Right ventricle myocardium inferior (tissue), 1 donor: ENCODE measurements around the gene ABCD1. TPM values are rescaled to one million over a fixed set of nuclear protein-coding genes. Genes with fewer than 3 reads are reported as not detected.
"Not testable (repeated sequence)": the region's sequence is repeated elsewhere in the genome, so short reads cannot be mapped to it uniquely, and the experiment has no call there.

Experiments used
- ATAC-seq: fragments of 200-7000 bp; cut with Tn5 transposase; one replicate; pipeline ENCODE4 v1.9.1; 2020; ENCODE audit warnings: mild to moderate bottlenecking, moderate library complexity
- DNase-seq: peaks from one replicate; pipeline ENCODE4 v3.0.0; 2021; ENCODE audit errors: missing footprints
- intact Hi-C: fragments of 100-400 bp; cut with DNase I; formaldehyde crosslinking; loops from one replicate; pipeline ENCODE4 v1.11.0; 2022
- total RNA-seq: library from RNA; stranded (reverse); fragmentation: NEBNext Ultra II Directional; extraction: Animal tissue kit (Norgen Biotek cat#: 25700); gene quantifications from one replicate; pipeline ENCODE4 v1.2.1, GENCODE V29; 2021
- donor health status: DM: no; HTN: yes; CAD: no; lungs with severe emphysema.

ABCD1 gene
- total RNA-seq, 1 donor from 2014 or later: 16.4 TPM

DNA sequence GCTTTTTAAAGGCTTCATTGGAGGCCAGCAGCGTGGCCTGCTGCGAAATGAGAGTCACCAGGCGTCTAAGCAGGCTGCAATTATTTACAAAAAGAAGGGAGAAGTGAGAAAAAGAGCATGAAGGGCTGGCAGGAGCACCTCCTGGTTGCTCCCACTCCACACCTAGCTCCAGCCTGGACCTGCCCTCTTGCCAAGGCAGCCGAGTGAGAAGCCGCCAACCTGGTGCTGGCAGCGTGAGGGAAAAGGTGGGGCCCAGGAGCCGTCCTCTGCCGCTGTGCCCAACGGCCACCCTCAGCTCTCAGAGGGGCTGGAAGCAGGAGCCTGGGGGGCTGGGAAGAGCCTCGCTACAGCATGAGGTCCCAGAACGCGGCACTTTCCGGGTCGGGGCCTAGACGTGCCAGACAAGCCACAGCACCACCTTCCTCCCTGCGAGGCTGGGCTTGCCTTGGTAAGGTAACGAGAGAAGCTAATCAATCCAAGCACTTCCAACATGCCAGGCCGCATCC, 20.6 kb upstream of the ABCD1 start:
- intact Hi-C loops: no loop called here
- DNase-seq (no peak), ATAC-seq (no peak)

GRCh38 chrX:153704631-153705402, 19.8 kb upstream of the ABCD1 start:
- intact Hi-C loops, DNase-seq: not testable (repeated sequence)
- peak; percentile 3 for ATAC-seq

GRCh38 chrX:153705403-153706060, 19.1 kb upstream of the ABCD1 start:
- intact Hi-C loops, DNase-seq: not testable (repeated sequence)
- ATAC-seq: peak; percentile 58

GRCh38 chrX:153706799-153707198, 17.9 kb upstream of the ABCD1 start:
- ATAC-seq (peak; percentile 35), DNase-seq (no peak)
- intact Hi-C loops: no loop called here

GRCh38 chrX:153707406-153707805, 17.2 kb upstream of the ABCD1 start:
- DNase-seq (no peak), ATAC-seq (no peak)
- intact Hi-C loops: no loop called here

DNA sequence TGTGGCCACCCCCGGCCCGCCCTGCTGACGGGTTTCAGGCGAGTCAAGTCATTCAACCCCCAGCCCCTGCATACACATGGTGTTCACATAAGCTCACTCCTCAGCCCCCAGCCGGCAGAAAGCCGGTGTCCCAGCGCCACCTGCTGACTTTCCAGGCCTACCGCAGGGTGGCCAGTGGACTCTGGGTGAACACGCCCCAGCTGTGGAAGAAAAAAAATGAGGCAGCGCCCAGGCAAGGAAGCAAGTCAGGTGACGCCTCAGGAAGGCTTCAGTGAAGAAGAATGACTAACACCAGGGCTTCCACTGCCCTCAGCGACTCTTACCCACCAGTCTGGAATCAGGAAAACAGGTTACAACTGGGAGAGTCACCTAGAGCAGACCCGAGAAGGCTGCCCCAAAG, 16.2 kb upstream of the ABCD1 start:
- intact Hi-C loops: loop anchor here (2.0 kb wide), 1 partner anchor 20 kb away; no protein-coding TSS in a partner anchor
- no peak for DNase-seq
- peak; percentile 76 for ATAC-seq

GRCh38 chrX:153709726-153710674, 14.7 kb upstream of the ABCD1 start:
- intact Hi-C loops: loop anchor here (2.0 kb wide), 1 partner anchor 21 kb away; no protein-coding TSS in a partner anchor
- no peak for ATAC-seq
- no peak for DNase-seq

DNA sequence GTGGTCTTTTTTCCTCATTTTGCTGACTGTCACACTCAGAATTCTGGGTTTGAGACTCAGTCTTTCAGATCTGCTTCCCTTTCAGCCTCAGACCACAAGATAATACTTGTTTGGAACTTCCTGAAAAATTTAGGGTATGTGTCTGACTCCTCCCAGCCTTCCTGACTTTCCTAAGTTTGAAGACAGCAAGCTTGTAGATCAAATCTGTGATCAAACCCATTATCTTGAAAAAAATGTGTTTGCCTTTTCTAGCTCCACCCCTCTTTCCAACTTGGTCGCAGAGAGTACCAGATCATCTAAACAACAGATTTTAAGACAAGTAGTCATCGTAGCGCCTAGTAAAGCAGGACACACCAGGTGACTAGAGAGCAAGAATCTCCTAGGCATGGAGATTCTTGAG, 10.4 kb upstream of the ABCD1 start:
- ATAC-seq: no peak
- DNase-seq: no peak
- intact Hi-C loops: no loop called here

- intact Hi-C loops: no loop called here
- no peak for ATAC-seq
- no peak for DNase-seq
Measured at GRCh38 chrX:153717445-153717844, 7.2 kb upstream of the ABCD1 start.

DNA sequence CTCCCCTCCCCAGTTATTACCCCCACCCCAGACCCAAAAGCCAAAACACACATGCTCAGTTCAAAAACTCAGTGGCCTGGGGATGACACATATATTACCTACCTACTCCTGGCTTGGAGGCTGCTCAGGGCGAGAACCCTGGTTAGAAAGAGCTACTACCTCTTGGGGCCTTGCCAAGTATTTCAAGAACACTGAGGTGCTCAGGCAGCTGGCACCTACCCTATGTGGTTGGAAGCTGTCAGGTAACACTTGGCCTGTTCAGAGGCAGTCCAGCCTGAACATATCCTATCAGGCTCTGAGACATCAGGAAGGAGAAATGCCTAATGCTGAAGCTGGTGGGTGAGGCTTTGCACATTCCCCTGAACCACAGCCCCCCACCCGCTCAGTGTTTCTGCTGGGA, 5.4 kb upstream of the ABCD1 start:
- intact Hi-C loops: no loop called here
- DNase-seq (no peak), ATAC-seq (no peak)

DNA sequence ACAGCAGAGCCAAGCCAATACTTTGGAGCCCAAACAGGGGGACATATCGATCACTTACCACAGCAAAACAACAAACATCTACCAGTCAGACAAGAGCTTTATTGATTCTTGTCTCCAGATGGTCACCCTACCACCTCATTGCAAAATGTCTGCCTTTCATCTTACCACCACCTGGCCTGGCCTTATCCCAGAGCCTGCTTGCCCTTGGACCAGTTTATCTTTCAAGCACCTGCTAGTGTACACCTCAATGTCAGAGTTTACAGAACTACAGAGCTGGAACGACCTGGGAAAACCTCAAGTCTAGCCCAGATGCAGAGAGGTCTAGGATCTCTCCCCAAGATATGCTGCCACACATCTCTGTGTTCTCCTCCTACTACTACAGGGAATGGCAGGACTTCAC, 5.0 kb upstream of the ABCD1 start:
- intact Hi-C loops: loop anchor here (5.0 kb wide), 1 partner anchor 32 kb away; the partner anchor contains the start of gene SLC6A8
- DNase-seq (no peak), ATAC-seq (no peak)

- ATAC-seq: no peak
- intact Hi-C loops: loop anchor here (5.0 kb wide), 1 partner anchor 36 kb away; the partner anchor contains the start of gene SLC6A8
Measured at GRCh38 chrX:153722704-153723350, 1.8 kb upstream of the ABCD1 start.

GRCh38 chrX:153723351-153724251, 1.1 kb upstream of the ABCD1 start:
- ATAC-seq: peak; percentile 0
- intact Hi-C loops: loop anchor here (5.0 kb wide), 1 partner anchor 36 kb away; the partner anchor contains the start of gene SLC6A8
- no peak for DNase-seq

More at GRCh38 chrX:153722704-153723350, 1.8 kb upstream of the ABCD1 start:
- no peak for DNase-seq

DNA sequence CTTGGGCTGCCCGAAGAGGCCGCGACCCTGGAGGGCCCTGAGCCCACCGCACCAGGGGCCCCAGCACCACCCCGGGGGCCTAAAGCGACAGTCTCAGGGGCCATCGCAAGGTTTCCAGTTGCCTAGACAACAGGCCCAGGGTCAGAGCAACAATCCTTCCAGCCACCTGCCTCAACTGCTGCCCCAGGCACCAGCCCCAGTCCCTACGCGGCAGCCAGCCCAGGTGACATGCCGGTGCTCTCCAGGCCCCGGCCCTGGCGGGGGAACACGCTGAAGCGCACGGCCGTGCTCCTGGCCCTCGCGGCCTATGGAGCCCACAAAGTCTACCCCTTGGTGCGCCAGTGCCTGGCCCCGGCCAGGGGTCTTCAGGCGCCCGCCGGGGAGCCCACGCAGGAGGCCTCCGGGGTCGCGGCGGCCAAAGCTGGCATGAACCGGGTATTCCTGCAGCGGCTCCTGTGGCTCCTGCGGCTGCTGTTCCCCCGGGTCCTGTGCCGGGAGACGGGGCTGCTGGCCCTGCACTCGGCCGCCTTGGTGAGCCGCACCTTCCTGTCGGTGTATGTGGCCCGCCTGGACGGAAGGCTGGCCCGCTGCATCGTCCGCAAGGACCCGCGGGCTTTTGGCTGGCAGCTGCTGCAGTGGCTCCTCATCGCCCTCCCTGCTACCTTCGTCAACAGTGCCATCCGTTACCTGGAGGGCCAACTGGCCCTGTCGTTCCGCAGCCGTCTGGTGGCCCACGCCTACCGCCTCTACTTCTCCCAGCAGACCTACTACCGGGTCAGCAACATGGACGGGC, 579 bp downstream of the ABCD1 start:
- DNase-seq (no peak), ATAC-seq (no peak)
- intact Hi-C loops: no loop called here

- ATAC-seq: no peak
- no peak for DNase-seq
- intact Hi-C loops: no loop called here
Measured at GRCh38 chrX:153725832-153726285, 1.2 kb downstream of the ABCD1 start.
